ENCODE results near the gene TGM1. TPM values are rescaled to one million over a fixed set of nuclear protein-coding genes. Genes with fewer than 3 reads are reported as not detected.
"Not testable (repeated sequence)": the region's sequence is repeated elsewhere in the genome, so short reads cannot be mapped to it uniquely, and the experiment has no call there.

Gene TGM1
- total RNA-seq, 4 donors from 2014 or later: 0.20 TPM; not detected in 3

GRCh38 chr14:24219521-24219920 is 43.5 kb downstream of the TGM1 start:
- no peaks in the 10 kb centered on the region for H3K27me3 ChIP-seq
- intact Hi-C loops (cut with DNase I; ENCODE audit: low total_unique reads): no loop called here
- no peak for TF ChIP-seq CTCF (IDR thresholded peaks at IDR 0.05 in 4 of 5, conservative IDR thresholded peaks at IDR 0.05 in 1 of 5)
- TF ChIP-seq POLR2A (IDR thresholded peaks at IDR 0.05): no peak
- H3K36me3 ChIP-seq: peaks cover 0 to 14% of the 10 kb centered on the region in 2 donors
- H3K9me3 ChIP-seq: no peaks in the 10 kb centered on the region
- DNase-seq (no peak), ATAC-seq (no peak)
- H3K4me3 ChIP-seq: no peak overlapping the region
- H3K4me1 ChIP-seq: peaks cover 9 to 11% of the 10 kb centered on the region in 2 donors
- no peak overlapping the region for H3K27ac ChIP-seq
- in situ Hi-C loops (cut with MboI; ENCODE audit: low sequenced_read_pairs in 4 of 4): no loop called here

GRCh38 chr14:24219080-24219479 is 43.9 kb downstream of the TGM1 start:
- Histone ChIP-seq H3K4me1 (peaks cover 12 to 14% of the 10 kb centered on the region in 2 donors), H3K27me3 (no peaks in the 10 kb centered on the region), H3K36me3 (peaks cover 0 to 14% of the 10 kb centered on the region in 2 donors), H3K27ac (no peak overlapping the region), H3K9me3 (no peaks in the 10 kb centered on the region), H3K4me3 (no peak overlapping the region)
- intact Hi-C loops (cut with DNase I; ENCODE audit: low total_unique reads): no loop called here
- ATAC-seq (no peak), DNase-seq (no peak)
- TF ChIP-seq POLR2A (IDR thresholded peaks at IDR 0.05) (no peak), CTCF (IDR thresholded peaks at IDR 0.05 in 4 of 5, conservative IDR thresholded peaks at IDR 0.05 in 1 of 5) (no peak)
- in situ Hi-C loops (cut with MboI; ENCODE audit: low sequenced_read_pairs in 4 of 4): no loop called here

- in situ Hi-C loops (cut with MboI; ENCODE audit: low sequenced_read_pairs in 4 of 4); H3K9me3 ChIP-seq; DNase-seq; H3K27me3 ChIP-seq; H3K4me3 ChIP-seq; ATAC-seq; H3K27ac ChIP-seq: not testable (repeated sequence)
- H3K4me1 ChIP-seq: peaks cover 28 to 29% of the 10 kb centered on the region in 2 donors
- peaks cover 0 to 14% of the 10 kb centered on the region in 2 donors for H3K36me3 ChIP-seq
- intact Hi-C loops (cut with DNase I; ENCODE audit: low total_unique reads): loop anchor here (1.0 kb wide), 1 partner anchor 25 kb away; the partner anchor contains the start of gene TINF2
Measured at GRCh38 chr14:24216876-24217275, 46.1 kb downstream of the TGM1 start.

DNA sequence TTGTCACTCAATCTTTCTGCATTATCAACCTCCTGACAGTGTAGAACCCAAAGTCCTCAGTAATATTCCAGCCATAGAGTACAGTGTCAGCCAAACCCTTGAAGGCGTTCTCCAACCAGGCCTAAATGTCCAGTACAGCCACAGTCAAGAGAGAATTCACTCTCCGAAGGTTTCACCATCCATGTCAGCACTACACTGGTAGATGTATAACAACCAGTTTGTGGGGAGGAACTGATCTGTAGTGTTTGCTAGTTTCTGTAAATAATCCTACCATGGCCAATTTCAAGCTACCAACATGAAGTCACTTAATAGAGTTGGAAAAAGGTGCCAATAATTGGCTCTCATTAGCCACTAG is 46.7 kb downstream of the TGM1 start:
- Histone ChIP-seq H3K36me3 (peaks cover 0 to 17% of the 10 kb centered on the region in 2 donors), H3K4me3 (peak overlapping the region in 3 of 4 donors; percentile 70 to 87 (median 77)), H3K27ac (peak overlapping the region; percentile 83 to 94 (median 91)), H3K4me1 (peaks cover 28 to 29% of the 10 kb centered on the region in 2 donors), H3K9me3 (no peaks in the 10 kb centered on the region), H3K27me3 (no peaks in the 10 kb centered on the region)
- DNase-seq (no peak), ATAC-seq (no peak)
- in situ Hi-C loops (cut with MboI; ENCODE audit: low sequenced_read_pairs in 4 of 4) (no loop called here), intact Hi-C loops (cut with DNase I; ENCODE audit: low total_unique reads) (loop anchor here (1.0 kb wide), 1 partner anchor 26 kb away; the partner anchor contains the start of gene TINF2)
- TF ChIP-seq CTCF (IDR thresholded peaks at IDR 0.05 in 4 of 5, conservative IDR thresholded peaks at IDR 0.05 in 1 of 5) (no peak), POLR2A (IDR thresholded peaks at IDR 0.05) (no peak)

GRCh38 chr14:24215495-24216344 is 47.3 kb downstream of the TGM1 start, which contains the start of gene MDP1:
Gene MDP1 (minus strand): TSS chr14:24216066. CDS start chr14:24215955, 111 bp downstream.
- H3K4me3 ChIP-seq: peak within 1 kb of the TSS; percentile 70 to 87 (median 76)
- no peaks in the 10 kb centered on the region for H3K9me3 ChIP-seq
- intact Hi-C loops (cut with DNase I; ENCODE audit: low total_unique reads) (loop anchor here (1.0 to 2.0 kb wide), 2 partner anchors 21 to 27 kb away; partner anchors contain the start of genes TINF2 and TM9SF1), in situ Hi-C loops (cut with MboI; ENCODE audit: low sequenced_read_pairs in 4 of 4) (no loop called here)
- H3K36me3 ChIP-seq: peaks cover 0 to 23% of the 10 kb centered on the region in 2 donors
- H3K4me1 ChIP-seq: peaks cover 28 to 29% of the 10 kb centered on the region in 2 donors
- peak within 1 kb of the TSS; percentile 83 to 94 (median 91) for H3K27ac ChIP-seq
- H3K27me3 ChIP-seq: no peaks in the 10 kb centered on the region
- peak; percentile 78 to 81 for ATAC-seq
- peak; percentile 64 to 82 for DNase-seq
- peak in 3 of 5 experiments; percentile 30 to 60 (median 45) for TF ChIP-seq CTCF (IDR thresholded peaks at IDR 0.05 in 4 of 5, conservative IDR thresholded peaks at IDR 0.05 in 1 of 5)
- TF ChIP-seq POLR2A (IDR thresholded peaks at IDR 0.05): peak; percentile 68 to 84
